ENCODE results near the gene ZP2.

The ZP2 gene

DNA sequence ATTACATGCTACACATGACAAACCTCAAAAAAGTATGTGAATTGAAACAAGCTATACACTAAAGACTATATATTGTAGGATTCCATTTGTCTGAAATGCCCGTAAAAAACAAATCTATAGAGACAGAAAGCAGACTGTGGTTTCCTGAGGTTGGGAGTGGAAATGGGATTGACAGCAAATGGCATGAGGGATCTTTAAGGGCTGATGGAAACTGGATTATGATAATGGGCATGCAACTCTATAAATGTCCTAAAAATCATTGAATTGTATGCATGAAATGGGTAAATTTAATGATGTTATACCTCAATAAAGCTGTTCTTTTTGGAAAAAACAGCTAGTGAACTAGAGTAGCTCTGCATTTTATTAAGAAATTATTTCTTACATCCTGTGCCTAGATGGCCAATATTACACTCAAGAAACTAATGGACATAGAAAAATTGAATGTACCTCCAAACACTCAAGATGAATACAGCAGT, 21.7 kb upstream of the ZP2 start:
- TF ChIP-seq CTCF (IDR thresholded peaks at IDR 0.05; ENCODE audit: low read depth, low read length, missing control alignments), result no peak
- no peak overlapping the region for H3K4me3 ChIP-seq (ENCODE audit: low read depth, low read length)
- no peak for DNase-seq (ENCODE audit: low read depth)
- in situ Hi-C loops (cut with HindIII; ENCODE audit: low sequenced_read_pairs), result loop anchor here (5.0 to 10.0 kb wide), 3 partner anchors 34 to 1402 kb away; no protein-coding TSS in a partner anchor

DNA sequence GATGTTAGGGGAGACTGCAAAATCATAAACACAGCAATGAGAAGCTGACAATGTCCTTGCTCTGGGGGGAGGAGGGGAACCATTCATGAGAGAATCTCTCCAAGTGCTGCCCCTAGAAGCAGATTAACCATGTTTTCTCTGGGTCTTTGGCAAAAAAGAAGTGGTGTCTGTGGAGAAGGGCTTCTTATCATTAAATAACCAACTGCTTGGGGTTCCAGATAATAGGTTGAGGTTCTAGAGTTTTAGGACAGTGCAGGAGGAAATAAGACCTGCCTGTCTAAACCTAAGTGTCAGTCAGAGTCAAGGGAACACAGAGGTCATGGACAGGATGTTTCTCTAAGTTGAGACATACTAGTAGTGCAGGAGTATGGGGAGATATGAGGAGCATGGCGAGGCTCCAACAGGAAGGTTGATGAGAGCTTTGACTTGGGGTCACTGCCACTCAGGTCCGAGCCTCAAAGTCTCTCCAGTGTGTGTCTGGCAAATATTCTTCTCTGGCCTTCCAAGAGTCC, 17.0 kb upstream of the ZP2 start:
- no peak overlapping the region for H3K4me3 ChIP-seq (ENCODE audit: low read depth, low read length)
- in situ Hi-C loops (cut with HindIII; ENCODE audit: low sequenced_read_pairs), result no loop called here
- no peak for TF ChIP-seq CTCF (IDR thresholded peaks at IDR 0.05; ENCODE audit: low read depth, low read length, missing control alignments)
- no peak for DNase-seq (ENCODE audit: low read depth)

DNA sequence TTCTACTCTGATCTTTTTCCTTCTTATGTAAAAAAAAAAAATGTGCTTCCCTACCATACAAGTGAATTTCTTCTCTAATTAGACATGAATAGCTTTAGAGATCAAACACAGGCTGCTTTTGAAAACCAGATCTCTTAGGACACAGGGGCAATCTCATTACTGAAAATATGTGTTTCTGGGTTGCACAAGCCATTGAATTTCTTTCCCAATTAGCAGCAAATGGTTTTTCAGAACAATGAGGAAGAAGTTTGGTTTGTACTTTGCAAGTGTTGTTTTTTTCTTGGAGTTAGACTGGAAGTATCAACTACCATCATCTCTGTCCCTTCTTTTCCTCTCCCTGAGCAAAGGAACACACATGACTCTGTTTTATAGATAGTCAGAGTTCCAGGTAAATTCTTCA, 16.5 kb upstream of the ZP2 start:
- no peak for DNase-seq (ENCODE audit: low read depth)
- TF ChIP-seq CTCF (IDR thresholded peaks at IDR 0.05; ENCODE audit: low read depth, low read length, missing control alignments), result no peak
- in situ Hi-C loops (cut with HindIII; ENCODE audit: low sequenced_read_pairs), result no loop called here

GRCh38 chr16:21226749-21227148, 15.4 kb upstream of the ZP2 start:
- H3K4me3 ChIP-seq (ENCODE audit: low read depth, low read length), result no peak overlapping the region
- DNase-seq (ENCODE audit: low read depth), result no peak
- in situ Hi-C loops (cut with HindIII; ENCODE audit: low sequenced_read_pairs), result no loop called here
- no peak for TF ChIP-seq CTCF (IDR thresholded peaks at IDR 0.05; ENCODE audit: low read depth, low read length, missing control alignments)

More for the DNA sequence above, 16.5 kb upstream of the ZP2 start:
- H3K4me3 ChIP-seq (ENCODE audit: low read depth, low read length), result no peak overlapping the region

DNA sequence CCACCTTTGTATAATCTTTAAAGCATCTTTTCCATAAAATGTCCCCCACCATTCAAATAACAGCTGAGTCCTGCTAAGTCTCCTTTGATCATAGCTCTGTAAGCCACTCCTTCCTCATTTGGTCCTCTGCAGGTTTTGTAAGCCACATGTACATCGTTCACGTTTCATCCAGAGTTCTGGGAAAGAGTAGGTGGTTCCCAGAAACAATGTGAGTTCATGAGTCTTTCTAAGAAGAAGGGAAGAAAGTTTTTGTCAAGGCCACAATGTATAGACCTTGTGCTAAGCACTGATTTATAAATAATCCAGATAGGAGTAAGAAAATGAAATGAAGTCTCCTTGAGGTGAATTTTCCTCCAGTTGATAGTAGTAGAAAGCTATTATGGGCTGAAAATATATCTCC, 13.4 kb upstream of the ZP2 start:
- no peak for TF ChIP-seq CTCF (IDR thresholded peaks at IDR 0.05; ENCODE audit: low read depth, low read length, missing control alignments)
- DNase-seq (ENCODE audit: low read depth), result no peak
- in situ Hi-C loops (cut with HindIII; ENCODE audit: low sequenced_read_pairs), result no loop called here
- no peak overlapping the region for H3K4me3 ChIP-seq (ENCODE audit: low read depth, low read length)

DNA sequence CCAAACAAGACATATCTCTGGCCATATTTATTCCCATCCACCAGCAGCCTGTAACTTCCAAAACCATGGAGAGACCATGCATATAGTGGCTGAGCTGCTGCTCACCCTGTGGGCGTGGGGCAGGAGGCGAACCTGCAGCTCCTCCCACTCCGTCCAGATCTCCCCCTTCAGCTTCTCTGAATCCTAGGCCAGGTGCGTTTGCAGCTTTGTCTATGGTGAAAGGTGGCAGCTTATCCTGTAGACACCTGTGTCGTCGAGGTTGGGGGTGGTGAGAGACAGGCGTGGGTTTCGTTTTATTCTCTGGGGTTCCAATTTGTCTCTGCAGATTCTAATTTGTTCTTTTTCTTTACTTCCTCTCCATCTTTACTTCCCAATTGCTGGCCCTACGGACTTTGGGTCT, 12.4 kb upstream of the ZP2 start:
- H3K4me3 ChIP-seq (ENCODE audit: low read depth, low read length), result no peak overlapping the region
- DNase-seq (ENCODE audit: low read depth), result no peak
- TF ChIP-seq CTCF (IDR thresholded peaks at IDR 0.05; ENCODE audit: low read depth, low read length, missing control alignments), result no peak
- in situ Hi-C loops (cut with HindIII; ENCODE audit: low sequenced_read_pairs), result no loop called here
